HEK293 (cell line): ENCODE measurements around the gene TNFAIP8L2.
A peak's percentile ranks its signal among the peaks of the same experiment; 100 is the strongest.

ENCODE experiments used
- CTCF ChIA-PET: fragments of 350-600 bp; formaldehyde crosslinking; extraction: SDS; loops from one replicate; lab custom pipeline; 2021; ENCODE audit warnings: antibody characterized with exemption; lab: Yijun Ruan, JAX
- POLR2A ChIA-PET: fragments of 300-600 bp; formaldehyde crosslinking; extraction: SDS; loops from one replicate; lab custom pipeline; 2020; ENCODE audit warnings: antibody characterized with exemption, inconsistent platforms; lab: Yijun Ruan, JAX
- H3K27ac ChIP-seq: fragments of 200-500 bp; sonication (Bioruptor generic); 2 replicates; pipeline ENCODE4 v1.5.1; 2014; ENCODE audit warnings: low read depth, low read length, control low read depth, inconsistent platforms; ENCODE audit errors: extremely low read depth
- H3K36me3 ChIP-seq, 2 experiments: fragments of 200-500 bp in 1 of 2; sonication (Bioruptor generic) in 1 of 2; 1 replicate in 1 of 2; 2 replicates in 1 of 2; pipeline ENCODE4 v1.5.1; 2014 to 2017; ENCODE audit warnings: inconsistent platforms in 2 of 2, low read length in 2 of 2; ENCODE audit not compliant: control insufficient read depth in 2 of 2, insufficient read depth in 1 of 2
- H3K4me1 ChIP-seq: fragments of 200-500 bp; sonication (Bioruptor generic); 2 replicates; pipeline ENCODE4 v1.5.1; 2014; ENCODE audit warnings: mild to moderate bottlenecking, low read length, inconsistent platforms; ENCODE audit not compliant: control insufficient read depth, insufficient read depth
- H3K4me3 ChIP-seq: 2 replicates; pipeline ENCODE4 v1.5.1; 2011; ENCODE audit warnings: low read depth, mild to moderate bottlenecking, control low read depth, low read length, moderate library complexity
- H3K9me3 ChIP-seq: fragments of 200-500 bp; sonication (Bioruptor generic); 2 replicates; pipeline ENCODE4 v1.5.1; 2014; ENCODE audit warnings: low read depth, low read length, inconsistent platforms; ENCODE audit not compliant: control insufficient read depth, insufficient read depth
- FEZF1 ChIP-seq: fragments of 450-650 bp; formaldehyde crosslinking; IDR thresholded peaks from 2 replicates; pipeline ENCODE4 v1.5.1; 2016; ENCODE audit warnings: missing biosample characterization, missing genetic modification characterization
- GLIS2 ChIP-seq: fragments of 450-650 bp; formaldehyde crosslinking; IDR thresholded peaks from 2 replicates; pipeline ENCODE4 v1.5.1; 2016; ENCODE audit warnings: missing biosample characterization, missing genetic modification characterization
- KLF1 ChIP-seq: fragments of 450-650 bp; formaldehyde crosslinking; IDR thresholded peaks from 2 replicates; pipeline ENCODE4 v1.5.1; 2016; ENCODE audit warnings: missing biosample characterization, missing genetic modification characterization
- KLF7 ChIP-seq: fragments of 450-650 bp; formaldehyde crosslinking; IDR thresholded peaks from 2 replicates; pipeline ENCODE4 v1.5.1; 2016; ENCODE audit warnings: missing biosample characterization, missing genetic modification characterization, borderline replicate concordance
- KLF9 ChIP-seq: fragments of 450-650 bp; formaldehyde crosslinking; IDR thresholded peaks from 2 replicates; pipeline ENCODE4 v1.5.1; 2016; ENCODE audit warnings: missing biosample characterization, missing genetic modification characterization, low read depth
- PRDM1 ChIP-seq: fragments of 450-650 bp; formaldehyde crosslinking; IDR thresholded peaks from 2 replicates; pipeline ENCODE4; 2016; ENCODE audit warnings: missing biosample characterization, missing genetic modification characterization
- PRDM10 ChIP-seq: fragments of 450-650 bp; formaldehyde crosslinking; IDR thresholded peaks from 2 replicates; pipeline ENCODE4 v1.5.1; 2016; ENCODE audit warnings: missing biosample characterization, missing genetic modification characterization
- SCRT1 ChIP-seq: fragments of 450-650 bp; formaldehyde crosslinking; IDR thresholded peaks from 2 replicates; pipeline ENCODE4 v1.5.1; 2016; ENCODE audit warnings: missing biosample characterization, missing genetic modification characterization, borderline replicate concordance
- SCRT2 ChIP-seq: fragments of 450-650 bp; formaldehyde crosslinking; IDR thresholded peaks from 2 replicates; pipeline ENCODE4 v1.5.1; 2016; ENCODE audit warnings: missing biosample characterization, missing genetic modification characterization
- ZNF2 ChIP-seq: fragments of 450-650 bp; formaldehyde crosslinking; IDR thresholded peaks from 2 replicates; pipeline ENCODE4 v1.5.1; 2016; ENCODE audit warnings: missing biosample characterization, missing genetic modification characterization
- ZNF248 ChIP-seq: fragments of 450-650 bp; formaldehyde crosslinking; IDR thresholded peaks from 2 replicates; pipeline ENCODE4 v1.5.1; 2017; ENCODE audit warnings: missing biosample characterization, missing genetic modification characterization
- ZNF280D ChIP-seq: fragments of 450-650 bp; formaldehyde crosslinking; IDR thresholded peaks from 2 replicates; pipeline ENCODE4 v1.5.1; 2016; ENCODE audit warnings: missing biosample characterization, missing genetic modification characterization
- ZNF324 ChIP-seq: fragments of 450-650 bp; formaldehyde crosslinking; IDR thresholded peaks from 2 replicates; pipeline ENCODE4 v1.5.1; 2016; ENCODE audit warnings: missing biosample characterization, missing genetic modification characterization
- ZNF394 ChIP-seq: fragments of 450-650 bp; formaldehyde crosslinking; IDR thresholded peaks from 2 replicates; pipeline ENCODE4 v1.5.1; 2016; ENCODE audit warnings: missing biosample characterization, missing genetic modification characterization, mild to moderate bottlenecking, moderate library complexity, borderline replicate concordance
- ZNF701 ChIP-seq: fragments of 450-650 bp; formaldehyde crosslinking; IDR thresholded peaks from 2 replicates; pipeline ENCODE4 v1.5.1; 2016; ENCODE audit warnings: missing biosample characterization, missing genetic modification characterization
- ZNF776 ChIP-seq: fragments of 450-650 bp; formaldehyde crosslinking; IDR thresholded peaks from 2 replicates; pipeline ENCODE4 v1.5.0; 2017; ENCODE audit warnings: missing biosample characterization, missing genetic modification characterization, borderline replicate concordance
- ZNF791 ChIP-seq: fragments of 450-650 bp; formaldehyde crosslinking; IDR thresholded peaks from 2 replicates; pipeline ENCODE4 v1.5.1; 2016; ENCODE audit warnings: missing biosample characterization, missing genetic modification characterization
- TF ChIP-seq, protein P1 (sequence below): fragments of 450-650 bp; formaldehyde crosslinking; IDR thresholded peaks from 2 replicates; pipeline ENCODE4 v1.5.1; 2016; ENCODE audit warnings: missing biosample characterization, missing genetic modification characterization
- TF ChIP-seq, protein P2 (sequence below): fragments of 450-650 bp; formaldehyde crosslinking; IDR thresholded peaks from 2 replicates; pipeline ENCODE4 v1.5.1; 2017; ENCODE audit warnings: missing biosample characterization, missing genetic modification characterization

TNFAIP8L2 gene

DNA sequence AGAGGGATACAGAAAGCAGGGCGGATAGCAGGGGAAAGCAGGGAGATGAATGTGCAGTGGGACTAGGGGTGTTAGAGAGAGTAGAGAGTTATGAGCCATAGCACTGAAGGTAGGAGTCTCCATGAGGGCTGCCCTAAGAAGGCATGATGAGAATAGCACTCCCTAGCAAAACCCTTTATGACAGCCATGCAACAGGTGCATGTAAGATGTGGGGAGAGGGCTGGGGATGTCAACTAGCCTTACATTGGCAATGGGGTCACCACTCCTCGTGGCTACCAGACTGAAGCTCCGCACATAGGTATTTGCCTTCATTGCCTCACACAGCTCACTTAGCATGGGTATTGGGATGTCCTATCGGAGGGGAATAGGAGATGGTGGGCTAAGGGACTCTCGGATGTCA is 14.7 kb downstream of the TNFAIP8L2 start:
- no peaks in the 10 kb centered on the region for H3K9me3 ChIP-seq
- TF ChIP-seq ZNF394, result no peak
- TF ChIP-seq SCRT1 (tag by site-specific recombination), result peak; percentile 87
- no peak for TF ChIP-seq ZNF280D (tag by site-specific recombination)
- no peak for TF ChIP-seq KLF9 (tag by site-specific recombination)
- TF ChIP-seq SCRT2 (tag by site-specific recombination), result peak; percentile 96
- TF ChIP-seq, all 188 proteins: peak for 2
- Histone ChIP-seq H3K36me3 (peaks cover 22 to 81% of the 10 kb centered on the region in 2 experiments), H3K4me1 (peaks cover 6% of the 10 kb centered on the region; the same call in 1 of the 2 replicates), H3K27ac (no peak overlapping the region), H3K4me3 (no peak overlapping the region)
- ChIA-PET POLR2A (interaction anchor here (0.6 to 2.3 kb wide), 4 partner anchors 16 to 115 kb away, joined by 3 to 14 read pairs (median 4); partner anchors contain the start of gene VPS72), CTCF (interaction anchor here (0.7 to 0.9 kb wide), 2 partner anchors 81 to 143 kb away, joined by 3 read pairs; no protein-coding TSS in a partner anchor)

- H3K27ac ChIP-seq, result no peak overlapping the region
- no peaks in the 10 kb centered on the region for H3K9me3 ChIP-seq
- H3K4me3 ChIP-seq, result no peak overlapping the region
- H3K36me3 ChIP-seq, result peaks cover 38 to 84% of the 10 kb centered on the region in 2 experiments
- CTCF ChIA-PET, result interaction anchor here (0.6 to 1.7 kb wide), 8 partner anchors 8 to 118 kb away, joined by 3 to 5 read pairs (median 4); no protein-coding TSS in a partner anchor
- POLR2A ChIA-PET, result interaction anchor here (0.8 to 1.4 kb wide), 4 partner anchors 10 to 478 kb away, joined by 3 to 5 read pairs (median 4); partner anchors contain the start of genes GOLPH3L, LYSMD1 and VPS72
- no peaks in the 10 kb centered on the region for H3K4me1 ChIP-seq
- TF ChIP-seq PRDM1 (peak; percentile 64), ZNF2 (tag by site-specific recombination) (no peak)
- TF ChIP-seq, all 188 proteins: peak for 1
Observed at GRCh38 chr1:151175041-151175741, 18.7 kb downstream of the TNFAIP8L2 start.

- H3K9me3 ChIP-seq, result no peaks in the 10 kb centered on the region
- peaks cover 43 to 84% of the 10 kb centered on the region in 2 experiments for H3K36me3 ChIP-seq
- no peaks in the 10 kb centered on the region for H3K4me1 ChIP-seq
- POLR2A ChIA-PET, result interaction anchor here (1.4 kb wide), 1 partner anchor 11 kb away, joined by 5 read pairs; the partner anchor contains the start of gene LYSMD1
- CTCF ChIA-PET, result interaction anchor here (0.6 to 1.7 kb wide), 14 partner anchors 8 to 631 kb away, joined by 3 to 7 read pairs (median 4); partner anchors contain the start of gene VPS72
- H3K4me3 ChIP-seq, result no peak within 1 kb of the TSS
- no peak within 1 kb of the TSS for H3K27ac ChIP-seq
- TF ChIP-seq KLF1 (tag by site-specific recombination) (0 out of 2 replicates have a peak, but pooled peaks have one; percentile 19), GLIS2 (tag by site-specific recombination) (peak; percentile 43; the same call in 1 of the 2 replicates), ZNF776 (tag by site-specific recombination) (no peak), ZNF324 (tag by site-specific recombination) (no peak), ZNF791 (tag by site-specific recombination) (no peak), ZNF248 (tag by site-specific recombination) (no peak), PRDM10 (no peak), KLF7 (tag by site-specific recombination) (no peak), FEZF1 (tag by site-specific recombination) (no peak), ZNF701 (no peak)
- TF ChIP-seq, protein P1, sequence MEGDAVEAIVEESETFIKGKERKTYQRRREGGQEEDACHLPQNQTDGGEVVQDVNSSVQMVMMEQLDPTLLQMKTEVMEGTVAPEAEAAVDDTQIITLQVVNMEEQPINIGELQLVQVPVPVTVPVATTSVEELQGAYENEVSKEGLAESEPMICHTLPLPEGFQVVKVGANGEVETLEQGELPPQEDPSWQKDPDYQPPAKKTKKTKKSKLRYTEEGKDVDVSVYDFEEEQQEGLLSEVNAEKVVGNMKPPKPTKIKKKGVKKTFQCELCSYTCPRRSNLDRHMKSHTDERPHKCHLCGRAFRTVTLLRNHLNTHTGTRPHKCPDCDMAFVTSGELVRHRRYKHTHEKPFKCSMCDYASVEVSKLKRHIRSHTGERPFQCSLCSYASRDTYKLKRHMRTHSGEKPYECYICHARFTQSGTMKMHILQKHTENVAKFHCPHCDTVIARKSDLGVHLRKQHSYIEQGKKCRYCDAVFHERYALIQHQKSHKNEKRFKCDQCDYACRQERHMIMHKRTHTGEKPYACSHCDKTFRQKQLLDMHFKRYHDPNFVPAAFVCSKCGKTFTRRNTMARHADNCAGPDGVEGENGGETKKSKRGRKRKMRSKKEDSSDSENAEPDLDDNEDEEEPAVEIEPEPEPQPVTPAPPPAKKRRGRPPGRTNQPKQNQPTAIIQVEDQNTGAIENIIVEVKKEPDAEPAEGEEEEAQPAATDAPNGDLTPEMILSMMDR, result peak; percentile 39; the same call in 1 of the 2 replicates
- TF ChIP-seq, protein P2, sequence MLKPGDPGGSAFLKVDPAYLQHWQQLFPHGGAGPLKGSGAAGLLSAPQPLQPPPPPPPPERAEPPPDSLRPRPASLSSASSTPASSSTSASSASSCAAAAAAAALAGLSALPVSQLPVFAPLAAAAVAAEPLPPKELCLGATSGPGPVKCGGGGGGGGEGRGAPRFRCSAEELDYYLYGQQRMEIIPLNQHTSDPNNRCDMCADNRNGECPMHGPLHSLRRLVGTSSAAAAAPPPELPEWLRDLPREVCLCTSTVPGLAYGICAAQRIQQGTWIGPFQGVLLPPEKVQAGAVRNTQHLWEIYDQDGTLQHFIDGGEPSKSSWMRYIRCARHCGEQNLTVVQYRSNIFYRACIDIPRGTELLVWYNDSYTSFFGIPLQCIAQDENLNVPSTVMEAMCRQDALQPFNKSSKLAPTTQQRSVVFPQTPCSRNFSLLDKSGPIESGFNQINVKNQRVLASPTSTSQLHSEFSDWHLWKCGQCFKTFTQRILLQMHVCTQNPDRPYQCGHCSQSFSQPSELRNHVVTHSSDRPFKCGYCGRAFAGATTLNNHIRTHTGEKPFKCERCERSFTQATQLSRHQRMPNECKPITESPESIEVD (tag by site-specific recombination), result no peak
Observed at GRCh38 chr1:151175863-151176262, 19.4 kb downstream of the TNFAIP8L2 start, which contains the start of gene TMOD4. Gene TMOD4 (minus strand): TSS chr1:151175981. CDS start chr1:151174875, 1,106 bp downstream.
